Right lobe of liver (tissue), 4 donors: ENCODE data around the gene ARRDC3.

ENCODE experiments used
- POLR2A ChIP-seq: fragments of 450-650 bp; IDR thresholded peaks from one replicate; pipeline ENCODE4 v1.6.1; 2017; ENCODE audit warnings: antibody characterized with exemption, mild to moderate bottlenecking
- TF ChIP-seq, protein P1 (sequence below), 4 donors: fragments of 200-600 bp in 3 of 4; fragments of 450-650 bp in 1 of 4; IDR thresholded peaks; one replicate each; pipeline versions ENCODE4 v1.5.1 to v1.8.0; 2016 to 2022; ENCODE audit warnings: antibody characterized with exemption in 4 of 4, mild to moderate bottlenecking in 2 of 4
- donor health status: DM: no; HTN: no; CAD: no.
- donor health status: DM: no; HTN: no; CAD: no.
- donor health status: DM: no; HTN: yes; CAD: no.

DNA sequence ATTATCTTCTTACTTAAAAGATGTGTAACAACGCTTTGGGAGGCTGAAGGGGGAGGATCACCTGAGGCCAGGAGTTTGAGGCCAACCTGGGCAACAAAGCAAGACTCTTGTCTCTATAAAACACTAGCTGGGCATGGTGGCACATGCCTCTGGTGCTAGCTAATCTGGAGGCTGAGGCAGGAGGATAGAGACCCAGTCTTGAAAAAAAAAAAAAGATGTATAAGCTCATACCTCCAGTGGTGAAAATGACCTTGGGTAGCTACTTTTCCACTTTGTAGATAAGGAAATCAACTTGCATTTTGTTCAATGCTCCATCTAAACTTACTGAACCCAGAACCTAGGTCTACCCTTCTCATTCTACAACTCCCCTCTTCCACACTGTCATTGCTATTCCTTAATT, 16.6 kb downstream of the ARRDC3 start:
- TF ChIP-seq, protein P1, sequence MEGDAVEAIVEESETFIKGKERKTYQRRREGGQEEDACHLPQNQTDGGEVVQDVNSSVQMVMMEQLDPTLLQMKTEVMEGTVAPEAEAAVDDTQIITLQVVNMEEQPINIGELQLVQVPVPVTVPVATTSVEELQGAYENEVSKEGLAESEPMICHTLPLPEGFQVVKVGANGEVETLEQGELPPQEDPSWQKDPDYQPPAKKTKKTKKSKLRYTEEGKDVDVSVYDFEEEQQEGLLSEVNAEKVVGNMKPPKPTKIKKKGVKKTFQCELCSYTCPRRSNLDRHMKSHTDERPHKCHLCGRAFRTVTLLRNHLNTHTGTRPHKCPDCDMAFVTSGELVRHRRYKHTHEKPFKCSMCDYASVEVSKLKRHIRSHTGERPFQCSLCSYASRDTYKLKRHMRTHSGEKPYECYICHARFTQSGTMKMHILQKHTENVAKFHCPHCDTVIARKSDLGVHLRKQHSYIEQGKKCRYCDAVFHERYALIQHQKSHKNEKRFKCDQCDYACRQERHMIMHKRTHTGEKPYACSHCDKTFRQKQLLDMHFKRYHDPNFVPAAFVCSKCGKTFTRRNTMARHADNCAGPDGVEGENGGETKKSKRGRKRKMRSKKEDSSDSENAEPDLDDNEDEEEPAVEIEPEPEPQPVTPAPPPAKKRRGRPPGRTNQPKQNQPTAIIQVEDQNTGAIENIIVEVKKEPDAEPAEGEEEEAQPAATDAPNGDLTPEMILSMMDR (IDR thresholded peaks at IDR 0.05) = no peak
- no peak for TF ChIP-seq POLR2A
